A549 (cell line): Measurements from ENCODE around the gene LEUTX. TPM values are rescaled to one million over a fixed set of nuclear protein-coding genes. Genes with fewer than 3 reads are reported as not detected.
A peak's percentile ranks its signal among the peaks of the same experiment; 100 is the strongest.

ENCODE experiments used
- BCL3 ChIP-seq: fragments of >200 bp; sonication (Bioruptor Twin); formaldehyde crosslinking; IDR thresholded peaks from 3 replicates; pipeline ENCODE4 v1.6.1; 2016
- BHLHE40 ChIP-seq: IDR thresholded peaks from 2 replicates; pipeline ENCODE4 v1.6.1; 2012; ENCODE audit warnings: low read depth, low read length, inconsistent platforms
- CBX8 ChIP-seq: fragments of 200-600 bp; sonication (generic); IDR thresholded peaks from 2 replicates; pipeline ENCODE4 v1.6.1; 2016
- CEBPB ChIP-seq, 2 experiments: fragments of >200 bp in 1 of 2; sonication (Bioruptor Twin) in 1 of 2; formaldehyde crosslinking in 1 of 2; IDR thresholded peaks; 2 replicates each; pipeline ENCODE4 v1.6.1; 2012 to 2016
- EHF ChIP-seq: fragments of 250-450 bp; sonication (Bioruptor Pico); IDR thresholded peaks from 2 replicates; pipeline ENCODE4 v1.5.0; 2020; ENCODE audit warnings: mild to moderate bottlenecking
- EP300 ChIP-seq, 2 experiments: fragments of >200 bp; sonication (Bioruptor Twin); formaldehyde crosslinking; IDR thresholded peaks; 2 replicates in 1 of 2; 3 replicates in 1 of 2; pipeline ENCODE4 v1.6.1; 2016 to 2017
- ESRRA ChIP-seq: fragments of 150-350 bp; IDR thresholded peaks from 2 replicates; pipeline ENCODE4 v1.6.1; 2014; ENCODE audit warnings: mild to moderate bottlenecking, low read length, borderline replicate concordance
- FOSB ChIP-seq: fragments of 250-450 bp; sonication (Bioruptor Pico); IDR thresholded peaks from 2 replicates; pipeline ENCODE4 v1.5.0; 2020; ENCODE audit warnings: mild to moderate bottlenecking, moderate library complexity
- FOSL2 ChIP-seq, 2 experiments: fragments of 450-650 bp in 1 of 2; fragments of >200 bp in 1 of 2; sonication (Bioruptor Twin) in 1 of 2; formaldehyde crosslinking; IDR thresholded peaks; 2 replicates each; pipeline versions ENCODE4 v1.5.0 to v1.6.1; 2016 to 2020; ENCODE audit warnings: mild to moderate bottlenecking in 1 of 2, moderate library complexity in 1 of 2
- HDAC2 ChIP-seq: fragments of 200-600 bp; sonication (generic); IDR thresholded peaks from 2 replicates; pipeline ENCODE4 v1.6.1; 2016
- HMGXB4 ChIP-seq: fragments of 250-450 bp; sonication (Bioruptor Pico); IDR thresholded peaks from 2 replicates; pipeline ENCODE4 v1.5.0; 2021; ENCODE audit warnings: mild to moderate bottlenecking, moderate library complexity, borderline replicate concordance
- HOXB5 ChIP-seq: fragments of 250-450 bp; sonication (Bioruptor Pico); IDR thresholded peaks from 2 replicates; pipeline ENCODE4 v1.5.0; 2020; ENCODE audit warnings: mild to moderate bottlenecking, moderate library complexity
- JUN ChIP-seq, 2 experiments: fragments of >200 bp; sonication (Bioruptor Twin); formaldehyde crosslinking; IDR thresholded peaks; 2 replicates in 1 of 2; 3 replicates in 1 of 2; pipeline ENCODE4 v1.6.1; 2016 to 2017
- KDM5A ChIP-seq: fragments of 200-600 bp; sonication (generic); IDR thresholded peaks from 2 replicates; pipeline ENCODE4 v1.6.1; 2016; ENCODE audit warnings: antibody characterized with exemption, mild to moderate bottlenecking
- MAZ ChIP-seq: fragments of 150-350 bp; IDR thresholded peaks from 2 replicates; pipeline ENCODE4 v1.6.1; 2014; ENCODE audit warnings: antibody characterized with exemption, low read depth, low read length, borderline replicate concordance
- NFE2L2 ChIP-seq: fragments of 150-350 bp; conservative IDR thresholded peaks from 2 replicates; pipeline ENCODE4 v1.6.1; 2014; ENCODE audit warnings: low read length
- NPAS2 ChIP-seq: fragments of 250-450 bp; sonication (Bioruptor Pico); IDR thresholded peaks from 2 replicates; pipeline ENCODE4 v1.8.0; 2022; ENCODE audit warnings: mild to moderate bottlenecking, moderate library complexity, borderline replicate concordance
- PBX3 ChIP-seq: IDR thresholded peaks from 2 replicates; pipeline ENCODE4 v1.6.1; 2012
- POLR2A ChIP-seq: IDR thresholded peaks from 2 replicates; pipeline ENCODE4 v1.6.1; 2012; ENCODE audit warnings: mild to moderate bottlenecking, low read length
- RARB ChIP-seq: fragments of 250-450 bp; sonication (Bioruptor Pico); IDR thresholded peaks from 2 replicates; pipeline ENCODE4 v1.8.0; 2021; ENCODE audit warnings: mild to moderate bottlenecking, moderate library complexity
- USF2 ChIP-seq: fragments of 450-650 bp; IDR thresholded peaks from 2 replicates; pipeline ENCODE4 v1.6.1; 2014; ENCODE audit warnings: antibody characterized with exemption
- ZC3H11A ChIP-seq: fragments of 450-650 bp; IDR thresholded peaks from 2 replicates; pipeline ENCODE4 v1.6.1; 2014; ENCODE audit warnings: antibody characterized with exemption, mild to moderate bottlenecking
- ZFP36 ChIP-seq: fragments of 450-650 bp; IDR thresholded peaks from 2 replicates; pipeline ENCODE4 v1.6.1; 2014; ENCODE audit warnings: borderline replicate concordance; ENCODE audit not compliant: partially characterized antibody
- ZNF302 ChIP-seq: fragments of 250-450 bp; sonication (Bioruptor Pico); IDR thresholded peaks from 2 replicates; pipeline ENCODE4 v1.9.0; 2021; ENCODE audit warnings: inconsistent platforms, mild to moderate bottlenecking, moderate library complexity
- polyA plus RNA-seq, 4 experiments: library from polyadenylated mRNA; depleted of rRNA in 3 of 4; stranded (reverse); fragments of >200 nt; fragmentation: RNase III in 1 of 4; extraction: RNeasy Plus Mini Kit Qiagen cat#74134 plus additional on column Dnase treatment in 1 of 4; gene quantifications; 2 replicates in 3 of 4; 3 replicates in 1 of 4; pipeline ENCODE4 v1.2.3, GENCODE V29; 2011 to 2017
- TF ChIP-seq, protein P1 (sequence below): fragments of 150-350 bp; IDR thresholded peaks from 2 replicates; pipeline ENCODE4 v1.6.1; 2014; ENCODE audit warnings: low read depth, mild to moderate bottlenecking, low read length
- TF ChIP-seq, protein P2 (sequence below): fragments of >200 bp; sonication (Bioruptor Twin); formaldehyde crosslinking; IDR thresholded peaks from 3 replicates; pipeline ENCODE4 v1.5.1; 2016

The LEUTX gene
- polyA plus RNA-seq, 2 of the 4 experiments (the other 2 are of a cell fraction): not detected

DNA sequence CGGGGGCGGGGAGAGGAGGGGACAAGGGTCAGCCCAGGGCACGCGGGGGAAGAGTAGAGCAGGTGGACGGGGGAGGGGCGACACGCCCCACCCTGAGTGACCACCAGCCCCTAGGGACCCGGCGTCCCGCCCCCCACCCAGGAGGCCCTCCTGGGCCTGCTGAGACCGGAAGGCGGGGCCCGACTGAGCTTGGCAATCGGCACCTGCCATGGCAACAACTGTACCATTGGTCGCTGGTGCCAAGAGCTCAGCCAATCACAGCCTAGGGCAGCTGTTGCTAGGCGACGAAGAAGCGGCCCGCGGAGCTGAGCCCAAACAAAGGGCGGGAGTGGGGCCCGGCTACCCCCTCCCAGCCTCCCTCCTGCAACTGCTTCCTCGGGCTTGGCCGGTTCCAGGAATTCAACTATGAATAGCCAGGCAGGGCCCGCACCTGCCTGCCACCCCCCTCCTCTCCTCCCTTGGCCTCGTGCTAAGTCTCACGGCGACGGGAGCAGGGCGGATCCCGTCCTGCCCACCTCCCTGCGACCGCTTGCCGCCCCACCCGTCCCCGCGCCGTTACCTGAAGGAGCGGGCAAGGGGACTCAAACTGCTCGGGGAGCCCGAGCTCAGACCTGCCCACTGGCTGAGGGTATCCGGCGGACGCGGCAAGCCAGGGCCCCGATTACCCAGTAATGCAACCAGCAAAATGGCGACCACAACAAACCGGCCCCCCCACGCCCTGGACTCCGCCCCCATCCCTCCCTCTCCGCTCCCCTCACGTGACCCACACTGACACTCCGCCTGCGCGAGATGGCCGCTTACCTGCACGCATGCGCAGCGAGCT is 55.0 kb downstream of the LEUTX start, which contains the start of gene DYRK1B (continued):
- TF ChIP-seq, protein P1, sequence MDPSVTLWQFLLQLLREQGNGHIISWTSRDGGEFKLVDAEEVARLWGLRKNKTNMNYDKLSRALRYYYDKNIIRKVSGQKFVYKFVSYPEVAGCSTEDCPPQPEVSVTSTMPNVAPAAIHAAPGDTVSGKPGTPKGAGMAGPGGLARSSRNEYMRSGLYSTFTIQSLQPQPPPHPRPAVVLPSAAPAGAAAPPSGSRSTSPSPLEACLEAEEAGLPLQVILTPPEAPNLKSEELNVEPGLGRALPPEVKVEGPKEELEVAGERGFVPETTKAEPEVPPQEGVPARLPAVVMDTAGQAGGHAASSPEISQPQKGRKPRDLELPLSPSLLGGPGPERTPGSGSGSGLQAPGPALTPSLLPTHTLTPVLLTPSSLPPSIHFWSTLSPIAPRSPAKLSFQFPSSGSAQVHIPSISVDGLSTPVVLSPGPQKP: no peak
- TF ChIP-seq EHF (CRISPR knock-in tag) (peak; percentile 72; the same call in 1 of the 2 replicates), CBX8 (no peak), NPAS2 (no peak), ZC3H11A (no peak), PBX3 (peak; percentile 92), HOXB5 (CRISPR knock-in tag) (peak; percentile 90), FOSL2 (IDR thresholded peaks at IDR 0.05) (no peak), FOSL2 (CRISPR knock-in tag; IDR thresholded peaks at IDR 0.05) (peak; percentile 40), FOSB (peak; percentile 96), ZNF302 (no peak), CEBPB (IDR thresholded peaks at IDR 0.05) (peak in 1 of 2 experiments; percentile 2; a peak in 1 of 4 replicates), BHLHE40 (peak; percentile 96), USF2 (peak; percentile 99), HDAC2 (0 out of 2 replicates have a peak, but pooled peaks have one; percentile 65), EP300 (IDR thresholded peaks at IDR 0.05) (no peak; a peak in 1 of 5 replicates), POLR2A (peak; percentile 40), ESRRA (0 out of 2 replicates have a peak, but pooled peaks have one; percentile 4), BCL3 (peak; percentile 68; the same call in 2 of the 3 replicates), NFE2L2 (no peak), KDM5A (peak; percentile 88), JUN (IDR thresholded peaks at IDR 0.05) (peak; percentile 92 to 96), ZFP36 (no peak), RARB (CRISPR knock-in tag) (peak; percentile 92; the same call in 1 of the 2 replicates), MAZ (peak; percentile 84), HMGXB4 (CRISPR knock-in tag) (peak; percentile 77; the same call in 1 of the 2 replicates)
- TF ChIP-seq, protein P2, sequence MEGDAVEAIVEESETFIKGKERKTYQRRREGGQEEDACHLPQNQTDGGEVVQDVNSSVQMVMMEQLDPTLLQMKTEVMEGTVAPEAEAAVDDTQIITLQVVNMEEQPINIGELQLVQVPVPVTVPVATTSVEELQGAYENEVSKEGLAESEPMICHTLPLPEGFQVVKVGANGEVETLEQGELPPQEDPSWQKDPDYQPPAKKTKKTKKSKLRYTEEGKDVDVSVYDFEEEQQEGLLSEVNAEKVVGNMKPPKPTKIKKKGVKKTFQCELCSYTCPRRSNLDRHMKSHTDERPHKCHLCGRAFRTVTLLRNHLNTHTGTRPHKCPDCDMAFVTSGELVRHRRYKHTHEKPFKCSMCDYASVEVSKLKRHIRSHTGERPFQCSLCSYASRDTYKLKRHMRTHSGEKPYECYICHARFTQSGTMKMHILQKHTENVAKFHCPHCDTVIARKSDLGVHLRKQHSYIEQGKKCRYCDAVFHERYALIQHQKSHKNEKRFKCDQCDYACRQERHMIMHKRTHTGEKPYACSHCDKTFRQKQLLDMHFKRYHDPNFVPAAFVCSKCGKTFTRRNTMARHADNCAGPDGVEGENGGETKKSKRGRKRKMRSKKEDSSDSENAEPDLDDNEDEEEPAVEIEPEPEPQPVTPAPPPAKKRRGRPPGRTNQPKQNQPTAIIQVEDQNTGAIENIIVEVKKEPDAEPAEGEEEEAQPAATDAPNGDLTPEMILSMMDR: no peak
